IPS-18c (cell line): ENCODE measurements around the gene ARRB1.
"Not testable (repeated sequence)": the region's sequence is repeated elsewhere in the genome, so short reads cannot be mapped to it uniquely, and the experiment has no call there.

Source experiments
- H3K4me3 ChIP-seq: 2 replicates; pipeline ENCODE4 v1.7.0; 2013; ENCODE audit warnings: low read depth, mild to moderate bottlenecking, low read length, moderate library complexity; ENCODE audit not compliant: insufficient read depth
- H3K9me3 ChIP-seq: one replicate; pipeline ENCODE4 v1.6.1; 2013; ENCODE audit warnings: mild to moderate bottlenecking, low read length, moderate library complexity; ENCODE audit not compliant: control insufficient read depth, insufficient read depth

Gene ARRB1

GRCh38 chr11:75314771-75315438, 36.6 kb downstream of the ARRB1 start:
- H3K9me3 ChIP-seq = peaks cover 4% of the 10 kb centered on the region
- H3K4me3 ChIP-seq = no peak overlapping the region

- no peak overlapping the region for H3K4me3 ChIP-seq
- H3K9me3 ChIP-seq = peaks cover 4% of the 10 kb centered on the region
These were observed 37.8 kb downstream of the ARRB1 start for GRCh38 chr11:75313513-75314272.

GRCh38 chr11:75312346-75312745, 39.1 kb downstream of the ARRB1 start:
- H3K4me3 ChIP-seq = no peak overlapping the region
- peaks cover 4% of the 10 kb centered on the region for H3K9me3 ChIP-seq

- Histone ChIP-seq H3K9me3 (peaks cover 4% of the 10 kb centered on the region), H3K4me3 (no peak overlapping the region)
These were observed 39.6 kb downstream of the ARRB1 start for GRCh38 chr11:75311858-75312288.

- Histone ChIP-seq H3K9me3 (peaks cover 4% of the 10 kb centered on the region), H3K4me3 (no peak overlapping the region)
These were observed 42.5 kb downstream of the ARRB1 start for GRCh38 chr11:75308986-75309385.

GRCh38 chr11:75308116-75308515, 43.3 kb downstream of the ARRB1 start:
- Histone ChIP-seq H3K9me3 (peaks cover 4% of the 10 kb centered on the region), H3K4me3 (no peak overlapping the region)

- no peaks in the 10 kb centered on the region for H3K9me3 ChIP-seq
- no peak overlapping the region for H3K4me3 ChIP-seq
These were observed 44.4 kb downstream of the ARRB1 start for GRCh38 chr11:75307058-75307457.

- Histone ChIP-seq H3K9me3 (no peaks in the 10 kb centered on the region), H3K4me3 (no peak overlapping the region)
These were observed 44.9 kb downstream of the ARRB1 start for GRCh38 chr11:75306529-75306928.

GRCh38 chr11:75305993-75306392, 45.5 kb downstream of the ARRB1 start:
- H3K9me3 ChIP-seq = no peaks in the 10 kb centered on the region
- no peak overlapping the region for H3K4me3 ChIP-seq

- H3K4me3 ChIP-seq = no peak overlapping the region
- no peaks in the 10 kb centered on the region for H3K9me3 ChIP-seq
These were observed 46.0 kb downstream of the ARRB1 start for GRCh38 chr11:75305452-75305851.

- H3K4me3 ChIP-seq, H3K9me3 ChIP-seq: not testable (repeated sequence)
These were observed 46.5 kb downstream of the ARRB1 start for GRCh38 chr11:75304941-75305340.

GRCh38 chr11:75303544-75304224, 47.8 kb downstream of the ARRB1 start:
- Histone ChIP-seq H3K4me3 (no peak overlapping the region), H3K9me3 (no peaks in the 10 kb centered on the region)

- Histone ChIP-seq H3K4me3 (no peak overlapping the region), H3K9me3 (no peaks in the 10 kb centered on the region)
These were observed 49.1 kb downstream of the ARRB1 start for GRCh38 chr11:75302371-75302770.

- H3K4me3 ChIP-seq = no peak overlapping the region
These were observed 49.7 kb downstream of the ARRB1 start for GRCh38 chr11:75301601-75302345.

GRCh38 chr11:75301131-75301530, 50.3 kb downstream of the ARRB1 start:
- Histone ChIP-seq H3K9me3 (no peaks in the 10 kb centered on the region), H3K4me3 (no peak overlapping the region)

More at GRCh38 chr11:75301601-75302345, 49.7 kb downstream of the ARRB1 start:
- no peaks in the 10 kb centered on the region for H3K9me3 ChIP-seq

- Histone ChIP-seq H3K4me3 (no peak overlapping the region), H3K9me3 (no peaks in the 10 kb centered on the region)
These were observed 52.5 kb downstream of the ARRB1 start for GRCh38 chr11:75298976-75299260.

- no peak overlapping the region for H3K4me3 ChIP-seq
- H3K9me3 ChIP-seq = no peaks in the 10 kb centered on the region
These were observed 53.1 kb downstream of the ARRB1 start for GRCh38 chr11:75298191-75298975.
